Coronary artery (tissue), 2 donors: ENCODE data around the gene MAPKAPK2.
A peak's percentile ranks its signal among the peaks of the same experiment; 100 is the strongest.

Experiments
- DNase-seq: peaks from one replicate; pipeline ENCODE4 v3.0.0-alpha.2; 2017; ENCODE audit warnings: low spot score
- H3K27ac ChIP-seq, 2 donors: fragments of 200-600 bp; sonication (generic); one replicate each; pipeline ENCODE4 v1.5.1; 2016 to 2019
- H3K4me3 ChIP-seq: fragments of 200-600 bp; sonication (generic); 2 replicates; pipeline ENCODE4 v1.5.1; 2016; ENCODE audit warnings: mild to moderate bottlenecking, moderate library complexity
- CTCF ChIP-seq: fragments of 200-600 bp; sonication (generic); IDR thresholded peaks from one replicate; pipeline ENCODE4 v1.5.1; 2019; ENCODE audit warnings: antibody characterized with exemption

Gene MAPKAPK2

GRCh38 chr1:206646504-206646903, 38.2 kb upstream of the MAPKAPK2 start:
- DNase-seq: no peak
- H3K4me3 ChIP-seq: no peak overlapping the region
- TF ChIP-seq CTCF: no peak
- no peak overlapping the region for H3K27ac ChIP-seq

DNA sequence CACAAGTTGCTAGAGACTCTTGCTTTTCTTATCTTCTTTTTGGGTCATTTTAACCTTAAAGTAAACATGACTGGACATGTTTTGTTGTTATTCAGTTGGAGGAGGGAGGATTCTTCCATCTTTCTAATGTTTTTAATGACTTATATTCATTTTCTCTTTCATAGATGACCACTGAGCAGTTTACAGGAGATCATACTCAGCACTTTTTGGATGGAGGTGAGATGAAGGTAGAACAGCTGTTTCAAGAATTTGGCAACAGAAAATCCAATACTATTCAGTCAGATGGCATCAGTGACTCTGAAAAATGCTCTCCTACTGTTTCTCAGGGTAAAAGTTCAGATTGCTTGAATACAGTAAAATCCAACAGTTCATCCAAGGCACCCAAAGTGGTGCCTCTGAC, 37.5 kb upstream of the MAPKAPK2 start:
- no peak for DNase-seq
- H3K4me3 ChIP-seq: no peak overlapping the region
- no peak for TF ChIP-seq CTCF

DNA sequence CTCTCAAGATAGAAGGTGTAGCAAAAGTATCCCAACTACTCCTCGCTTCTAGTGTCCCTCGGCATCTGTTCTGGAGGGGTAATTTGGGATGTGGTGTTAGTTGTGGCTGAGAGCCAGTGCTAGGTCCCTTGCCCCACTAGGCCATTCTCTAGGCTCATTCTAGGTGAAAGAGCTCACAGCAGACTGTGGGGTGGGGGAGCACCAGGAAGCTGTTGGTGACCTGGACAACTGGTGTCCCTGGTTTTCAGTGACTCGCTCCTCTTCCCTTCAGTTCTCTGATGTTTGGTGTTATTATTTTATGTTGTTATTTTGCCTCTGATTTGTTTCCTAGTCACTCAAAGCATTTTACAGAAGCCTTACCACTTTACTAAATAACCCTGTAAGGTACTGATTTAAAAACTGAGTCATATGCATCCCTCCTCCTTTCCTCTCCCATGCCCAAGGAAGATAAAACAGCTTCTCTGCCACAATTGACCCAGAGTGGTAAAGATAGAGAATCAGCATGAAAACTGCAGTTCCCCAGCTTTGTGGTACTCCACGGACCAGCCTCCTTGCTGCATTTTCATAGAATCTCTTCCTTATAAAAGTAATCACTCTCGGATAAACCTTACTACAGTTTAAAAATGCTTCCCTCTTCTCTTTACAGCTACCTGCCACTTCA, 35.3 kb upstream of the MAPKAPK2 start:
- no peak for TF ChIP-seq CTCF
- Histone ChIP-seq H3K4me3 (no peak overlapping the region), H3K27ac (peak overlapping the region in 1 of 2 donors; percentile 28)
- no peak for DNase-seq

More for the DNA sequence above, 37.5 kb upstream of the MAPKAPK2 start:
- no peak overlapping the region for H3K27ac ChIP-seq

DNA sequence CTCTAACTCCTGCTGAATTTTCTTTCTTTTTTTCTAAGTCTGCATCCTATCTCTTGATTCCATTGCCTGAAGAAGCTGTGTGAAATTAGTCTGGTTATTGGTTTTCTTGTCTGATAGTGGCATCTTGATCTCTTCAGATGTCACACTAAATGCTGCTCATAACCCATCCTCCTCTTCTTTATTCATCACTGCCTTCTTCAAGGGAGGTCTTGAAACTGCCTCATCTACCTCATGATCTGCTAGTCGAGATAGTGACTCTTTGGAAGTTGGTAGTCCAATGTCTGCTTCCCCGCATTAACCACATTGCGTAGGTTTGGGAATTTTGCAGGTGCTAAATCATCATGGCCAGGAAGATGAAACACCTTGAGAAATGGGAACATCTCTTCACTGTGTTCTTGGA, 33.7 kb upstream of the MAPKAPK2 start:
- Histone ChIP-seq H3K27ac (no peak overlapping the region), H3K4me3 (no peak overlapping the region)
- DNase-seq: no peak
- TF ChIP-seq CTCF: no peak

DNA sequence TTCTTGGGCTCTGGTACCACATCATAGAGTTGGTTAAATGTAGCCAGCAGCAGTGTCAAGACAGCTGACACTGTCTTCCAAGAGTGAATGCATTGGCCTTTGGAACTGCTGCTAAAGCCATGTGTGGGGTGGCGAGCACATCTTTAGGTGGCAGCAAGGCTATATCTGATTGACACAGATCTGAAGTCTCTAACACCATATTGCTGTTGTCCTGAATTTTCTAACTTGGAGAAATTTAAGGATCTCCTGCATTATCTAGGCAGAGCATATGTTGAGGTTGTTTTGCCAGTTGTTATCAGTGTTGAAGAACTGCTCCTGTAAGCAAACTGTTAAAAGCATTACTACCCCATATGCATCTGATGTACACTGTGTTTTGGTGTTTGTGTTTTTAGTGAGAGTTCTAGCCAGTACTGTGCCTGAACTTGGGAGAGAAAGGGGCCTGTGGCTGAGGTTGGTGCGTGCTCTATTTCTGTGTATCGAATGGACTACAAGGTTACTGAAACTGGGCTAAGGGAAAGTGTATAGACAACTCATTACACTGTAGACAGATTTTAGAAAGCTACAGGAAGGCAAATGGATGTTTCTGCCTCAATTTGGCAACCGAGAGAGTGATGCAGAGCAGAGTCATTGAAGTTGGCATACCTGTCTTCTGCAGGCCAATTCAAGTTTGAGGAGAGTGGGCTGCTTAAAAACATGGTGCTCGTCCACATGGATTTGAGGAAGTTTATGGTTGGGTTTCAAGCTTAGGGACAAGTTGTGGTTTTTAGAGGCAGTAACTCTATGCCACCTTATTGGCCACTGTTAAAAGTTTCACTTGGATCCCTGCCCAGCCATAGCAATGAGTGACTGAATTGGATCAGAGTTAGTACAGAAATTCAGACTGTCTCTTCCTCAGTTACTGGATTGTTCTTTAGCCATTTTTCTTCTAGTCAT, 32.5 kb upstream of the MAPKAPK2 start:
- DNase-seq: no peak
- H3K27ac ChIP-seq: no peak overlapping the region
- H3K4me3 ChIP-seq: no peak overlapping the region
- TF ChIP-seq CTCF: no peak

DNA sequence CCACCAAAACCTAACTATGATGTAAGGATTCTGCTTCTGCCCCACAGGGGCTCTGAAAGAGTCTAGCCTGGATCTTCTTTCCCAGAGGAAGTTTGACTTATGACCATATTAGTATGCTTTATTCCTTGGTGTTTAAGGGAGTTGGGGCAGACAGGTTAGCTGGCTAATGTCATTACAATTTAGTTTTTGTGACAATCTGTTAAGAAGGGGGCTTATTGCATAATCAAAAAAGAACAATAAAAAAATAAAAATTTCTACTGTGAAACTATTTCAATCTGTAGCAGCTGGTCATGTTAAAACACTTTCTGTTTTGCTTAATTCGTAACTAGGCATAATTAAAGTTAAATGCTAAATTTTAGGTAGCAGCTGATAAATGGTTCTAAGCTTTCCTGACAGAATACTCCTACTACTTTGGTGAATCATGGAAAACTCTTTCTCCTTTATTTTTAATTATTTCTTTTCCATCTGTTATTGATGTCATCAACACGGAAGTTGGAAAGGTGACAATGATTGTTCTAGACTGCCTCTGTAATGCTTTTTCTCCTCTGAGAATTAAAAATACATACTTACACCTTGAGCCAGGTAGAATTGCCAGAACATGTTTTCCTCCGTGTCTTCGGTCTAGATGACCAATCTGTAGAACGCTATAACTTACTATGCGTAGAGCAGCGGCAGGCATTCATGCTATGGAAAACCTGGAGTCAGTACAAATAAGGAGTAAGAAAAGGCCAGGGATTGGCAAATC, 30.8 kb upstream of the MAPKAPK2 start:
- DNase-seq: no peak
- Histone ChIP-seq H3K27ac (peak overlapping the region in 1 of 2 donors; percentile 27), H3K4me3 (no peak overlapping the region)
- TF ChIP-seq CTCF: no peak
